Measurements from ENCODE around the gene CNNM1. TPM values are rescaled to one million over a fixed set of nuclear protein-coding genes. Genes with fewer than 3 reads are reported as not detected.

CNNM1 gene
- total and polyA plus RNA-seq, 2 donors (not counting 3 experiments of a cell fraction or from before 2014, with no cell fraction given) = not detected

DNA sequence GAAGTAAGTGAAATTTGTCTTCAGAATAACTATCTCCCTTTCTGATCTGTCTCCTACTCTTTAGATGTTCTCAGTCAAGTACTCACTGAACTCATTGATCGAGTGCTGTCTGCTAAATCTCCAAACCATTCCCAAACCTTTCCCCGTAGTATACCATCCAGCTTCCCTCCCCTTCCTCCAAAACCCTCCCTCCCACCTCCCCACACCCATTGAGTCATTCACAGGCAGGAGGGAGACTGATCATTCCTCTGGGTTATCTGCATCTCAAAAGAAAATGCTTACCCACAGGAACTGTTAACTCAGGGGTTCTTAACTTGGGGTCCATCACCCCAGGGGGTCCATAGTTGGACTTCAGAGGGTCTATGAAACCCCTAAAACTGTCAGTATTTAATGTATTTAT, 63.9 kb downstream of the CNNM1 start:
- Histone ChIP-seq H3K27me3 (ENCODE audit: control insufficient read depth in 2 of 2, insufficient read depth in 2 of 2, low read length in 2 of 2) (no peaks in the 10 kb centered on the region), H3K36me3 (ENCODE audit: control insufficient read depth in 2 of 2, extremely low read depth in 1 of 2, insufficient read depth in 2 of 2, low read length in 2 of 2) (peaks cover 0 to 2% of the 10 kb centered on the region in 2 experiments), H3K9ac (replicated peaks; ENCODE audit: extremely low read depth, insufficient read depth, low read length) (no peak overlapping the region), H3K9me3 (replicated peaks; ENCODE audit: control insufficient read depth, insufficient read depth, low read length) (no peaks in the 10 kb centered on the region), H3K4me2 (ENCODE audit: insufficient read depth, low read length) (no peak overlapping the region), H3K4me3 (replicated peaks in 1 of 3; ENCODE audit: insufficient read depth in 1 of 3, low read depth in 1 of 3, low read length in 3 of 3) (no peak overlapping the region), H2AFZ (ENCODE audit: low read depth, low read length) (no peak overlapping the region), H3K9me1 (replicated peaks; ENCODE audit: control insufficient read depth, extremely low read depth, insufficient read depth, low read length) (no peaks in the 10 kb centered on the region), H3K4me1 (ENCODE audit: control insufficient read depth, extremely low read depth, insufficient read depth, low read length) (peaks cover 24% of the 10 kb centered on the region), H4K20me1 (replicated peaks; ENCODE audit: control insufficient read depth, extremely low read depth, insufficient read depth, low read length) (no peaks in the 10 kb centered on the region), H3K27ac (ENCODE audit: insufficient read depth, low read depth, low read length) (no peak overlapping the region), H3K79me2 (ENCODE audit: control insufficient read depth, insufficient read depth, low read length) (no peaks in the 10 kb centered on the region)
- DNase-seq (ENCODE audit: low read depth, low spot score) = no peak
- POLR2A ChIA-PET = no interaction called here
- no peak for FAIRE-seq
- BruUV-seq (replicated peaks) = no TSS peak
- intact Hi-C loops (cut with micrococcal nuclease) (loop anchor here (1.0 to 10.0 kb wide), 5 partner anchors 10 to 928 kb away; no protein-coding TSS in a partner anchor), dilution Hi-C loops (cut with MboI; ENCODE audit: extremely low pct_ligation_motif_present, low sequenced_read_pairs) (no loop called here)
- no peak for TF ChIP-seq MYC (IDR thresholded peaks at IDR 0.05; ENCODE audit: low read depth, low read length)
- no peak for TF ChIP-seq JUN (IDR thresholded peaks at IDR 0.05; ENCODE audit: borderline replicate concordance, insufficient read depth, insufficient read length, low read depth)
- no peak for TF ChIP-seq POLR2A (IDR thresholded peaks at IDR 0.05; ENCODE audit: low read depth, low read length)
- TF ChIP-seq FOS (IDR thresholded peaks at IDR 0.05; ENCODE audit: borderline replicate concordance, insufficient read depth, low read length) = no peak
- TF ChIP-seq GATA2 (IDR thresholded peaks at IDR 0.05; ENCODE audit: insufficient read depth, insufficient read length, low read depth, low read length) = no peak
- no peak for TF ChIP-seq MAX (IDR thresholded peaks at IDR 0.05; ENCODE audit: insufficient read depth, insufficient read length)
- CTCF ChIA-PET = interaction anchor here (0.7 to 6.8 kb wide), 17 partner anchors 10 to 271 kb away, joined by 3 to 151 read pairs (median 5); partner anchors contain the start of gene GOT1

DNA sequence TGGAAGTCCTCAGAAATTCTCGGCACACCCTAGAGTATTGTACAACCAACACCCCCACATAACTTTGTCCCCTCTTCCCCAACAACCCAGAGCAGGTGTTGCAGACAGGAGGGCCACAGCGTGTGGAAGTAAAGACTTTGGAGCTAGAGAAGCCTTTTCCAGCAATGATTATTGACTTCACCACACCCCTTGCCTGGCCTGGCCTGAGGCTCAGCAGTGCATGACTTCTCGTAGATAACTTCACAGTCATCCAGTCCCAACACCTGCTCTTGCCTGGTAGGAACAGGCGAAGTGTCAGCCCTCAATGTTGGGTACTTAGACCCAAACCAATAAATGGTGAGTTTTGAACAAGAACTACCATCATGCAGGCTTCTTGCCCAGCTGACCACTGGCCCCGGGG, 64.5 kb downstream of the CNNM1 start:
- Histone ChIP-seq H3K27me3 (ENCODE audit: control insufficient read depth in 2 of 2, insufficient read depth in 2 of 2, low read length in 2 of 2) (no peaks in the 10 kb centered on the region), H2AFZ (ENCODE audit: low read depth, low read length) (no peak overlapping the region), H3K36me3 (ENCODE audit: control insufficient read depth in 2 of 2, extremely low read depth in 1 of 2, insufficient read depth in 2 of 2, low read length in 2 of 2) (peaks cover 0 to 2% of the 10 kb centered on the region in 2 experiments), H3K4me1 (ENCODE audit: control insufficient read depth, extremely low read depth, insufficient read depth, low read length) (peaks cover 24% of the 10 kb centered on the region), H3K27ac (ENCODE audit: insufficient read depth, low read depth, low read length) (no peak overlapping the region), H3K4me3 (replicated peaks in 1 of 3; ENCODE audit: insufficient read depth in 1 of 3, low read depth in 1 of 3, low read length in 3 of 3) (no peak overlapping the region), H3K4me2 (ENCODE audit: insufficient read depth, low read length) (no peak overlapping the region), H4K20me1 (replicated peaks; ENCODE audit: control insufficient read depth, extremely low read depth, insufficient read depth, low read length) (no peaks in the 10 kb centered on the region), H3K9me1 (replicated peaks; ENCODE audit: control insufficient read depth, extremely low read depth, insufficient read depth, low read length) (no peaks in the 10 kb centered on the region), H3K9ac (replicated peaks; ENCODE audit: extremely low read depth, insufficient read depth, low read length) (no peak overlapping the region), H3K9me3 (replicated peaks; ENCODE audit: control insufficient read depth, insufficient read depth, low read length) (no peaks in the 10 kb centered on the region), H3K79me2 (ENCODE audit: control insufficient read depth, insufficient read depth, low read length) (no peaks in the 10 kb centered on the region)
- no peak for FAIRE-seq
- CTCF ChIA-PET = interaction anchor here (2.2 to 6.8 kb wide), 4 partner anchors 9 to 225 kb away, joined by 7 to 151 read pairs (median 48); partner anchors contain the start of gene GOT1
- no TSS peak for BruUV-seq (replicated peaks)
- dilution Hi-C loops (cut with MboI; ENCODE audit: extremely low pct_ligation_motif_present, low sequenced_read_pairs) = no loop called here
- no peak for TF ChIP-seq FOS (IDR thresholded peaks at IDR 0.05; ENCODE audit: borderline replicate concordance, insufficient read depth, low read length)
- TF ChIP-seq POLR2A (IDR thresholded peaks at IDR 0.05; ENCODE audit: low read depth, low read length) = no peak
- TF ChIP-seq JUN (IDR thresholded peaks at IDR 0.05; ENCODE audit: borderline replicate concordance, insufficient read depth, insufficient read length, low read depth) = no peak
- no peak for TF ChIP-seq CTCF (IDR thresholded peaks at IDR 0.05; ENCODE audit: extremely low read depth in 1 of 2, insufficient read depth in 1 of 2, low read depth in 1 of 2, low read length in 2 of 2)
- TF ChIP-seq POLR2AphosphoS5 (IDR thresholded peaks at IDR 0.05; ENCODE audit: insufficient read depth, low read depth, low read length) = no peak
- no peak for TF ChIP-seq MAX (IDR thresholded peaks at IDR 0.05; ENCODE audit: insufficient read depth, insufficient read length)
- no peak for TF ChIP-seq GATA2 (IDR thresholded peaks at IDR 0.05; ENCODE audit: insufficient read depth, insufficient read length, low read depth, low read length)
- intact Hi-C loops (cut with micrococcal nuclease) = loop anchor here (1.0 to 10.0 kb wide), 5 partner anchors 10 to 929 kb away; no protein-coding TSS in a partner anchor
- POLR2A ChIA-PET = no interaction called here
- DNase-seq (ENCODE audit: low read depth, low spot score) = no peak

Measured in endothelial cell of umbilical vein (primary cell).